HG03521 (cell line): Measurements from ENCODE around the gene GRM4.
"Not testable (repeated sequence)": the region's sequence is repeated elsewhere in the genome, so short reads cannot be mapped to it uniquely, and the experiment has no call there.

ENCODE experiments used
- ATAC-seq: cut with Tn5 transposase; IDR thresholded peaks from one replicate; pipeline ENCODE4 v1.9.1; 2021; ENCODE audit warnings: mild to moderate bottlenecking, moderate library complexity; ENCODE audit not compliant: unreplicated experiment

Gene GRM4

DNA sequence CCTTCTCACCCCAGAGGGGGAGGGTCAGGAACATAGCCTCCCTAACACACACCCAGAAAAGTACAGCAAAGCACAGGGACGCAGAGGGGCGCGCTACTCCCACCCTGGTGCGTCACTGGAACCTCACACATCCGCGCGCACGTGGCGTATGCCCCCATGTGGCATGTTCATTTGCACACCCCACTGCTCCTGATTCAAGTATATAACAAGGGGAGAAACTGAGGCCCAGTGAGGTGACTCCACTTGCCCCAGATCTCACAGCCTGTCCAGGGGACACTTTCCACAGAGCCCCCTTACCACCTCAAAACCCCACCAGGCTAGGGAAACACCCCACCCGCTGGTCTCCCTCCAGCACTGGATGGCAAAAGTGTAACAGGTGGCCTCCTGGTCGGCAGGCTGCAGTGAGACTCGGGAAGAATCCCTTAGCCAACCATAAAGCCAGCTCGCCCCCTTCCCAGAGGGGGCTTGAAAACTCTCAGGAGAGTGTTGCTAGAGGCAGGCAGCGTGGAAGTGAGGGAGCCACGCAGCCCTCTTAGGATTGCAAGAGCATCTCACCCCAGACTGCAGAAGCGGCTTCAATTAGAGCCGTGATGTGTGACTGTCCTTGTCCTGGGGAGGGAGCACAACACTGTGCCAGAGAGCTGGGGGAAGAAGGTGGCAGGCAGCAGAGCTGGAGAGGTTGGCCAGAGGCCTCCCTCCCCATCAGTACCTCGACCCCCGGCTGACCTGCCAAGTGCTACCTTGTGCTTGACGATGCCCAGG, at the start of gene GRM4:
Gene GRM4 (minus strand): TSS at position 67 of the 762 bp plus-strand sequence. CDS start 12,591 bp downstream, outside the sequence.
- no peak for ATAC-seq

DNA sequence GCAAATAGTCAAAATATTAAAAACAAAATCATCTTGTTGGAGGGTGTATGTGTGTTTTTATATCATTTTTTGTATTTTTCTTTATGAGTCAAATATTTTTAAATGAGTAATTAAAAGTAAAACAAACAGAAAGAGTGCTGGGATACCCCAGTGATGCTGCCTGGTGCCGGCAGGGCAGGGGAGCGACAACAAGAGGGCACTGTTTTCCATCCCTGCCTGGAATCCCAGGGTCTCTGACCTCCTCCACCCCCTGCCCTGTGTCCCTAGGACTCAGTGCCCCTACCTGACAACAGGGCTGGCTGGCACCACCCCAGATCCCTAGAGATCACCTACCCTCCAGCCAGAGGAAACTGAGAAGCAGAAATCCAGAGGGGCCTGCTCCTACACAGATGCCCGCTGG, 48.9 kb upstream of the GRM4 start:
- ATAC-seq = no peak

DNA sequence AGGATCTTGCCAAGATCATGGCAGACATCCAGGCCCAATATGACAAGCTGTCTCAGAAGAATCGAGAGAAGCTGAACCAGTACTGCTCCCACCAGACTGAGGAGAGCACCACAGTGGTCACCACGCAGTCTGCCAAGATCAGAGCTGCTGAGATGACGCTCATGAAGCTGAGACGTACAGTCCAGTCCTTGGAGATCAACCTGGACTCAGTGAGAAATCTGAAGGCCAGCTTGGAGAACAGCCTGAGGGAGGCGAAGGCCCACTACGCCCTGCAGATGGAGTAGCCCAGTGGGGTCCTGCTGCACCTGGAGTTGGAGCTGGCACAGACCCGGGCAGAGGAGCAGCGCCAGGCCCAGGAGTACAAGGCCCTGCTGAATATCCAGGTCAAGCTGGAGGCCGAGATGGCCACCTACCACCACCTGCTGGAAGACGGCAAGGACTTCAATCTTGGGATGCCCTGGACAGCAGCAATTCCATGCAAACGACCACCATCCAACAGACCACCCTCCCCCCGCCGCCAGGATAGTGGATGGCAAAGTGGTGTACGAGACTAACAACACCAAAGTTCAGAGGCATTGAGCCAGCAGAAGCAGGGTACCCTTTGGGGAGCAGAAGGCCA, 44.7 kb upstream of the GRM4 start:
- ATAC-seq = no peak

DNA sequence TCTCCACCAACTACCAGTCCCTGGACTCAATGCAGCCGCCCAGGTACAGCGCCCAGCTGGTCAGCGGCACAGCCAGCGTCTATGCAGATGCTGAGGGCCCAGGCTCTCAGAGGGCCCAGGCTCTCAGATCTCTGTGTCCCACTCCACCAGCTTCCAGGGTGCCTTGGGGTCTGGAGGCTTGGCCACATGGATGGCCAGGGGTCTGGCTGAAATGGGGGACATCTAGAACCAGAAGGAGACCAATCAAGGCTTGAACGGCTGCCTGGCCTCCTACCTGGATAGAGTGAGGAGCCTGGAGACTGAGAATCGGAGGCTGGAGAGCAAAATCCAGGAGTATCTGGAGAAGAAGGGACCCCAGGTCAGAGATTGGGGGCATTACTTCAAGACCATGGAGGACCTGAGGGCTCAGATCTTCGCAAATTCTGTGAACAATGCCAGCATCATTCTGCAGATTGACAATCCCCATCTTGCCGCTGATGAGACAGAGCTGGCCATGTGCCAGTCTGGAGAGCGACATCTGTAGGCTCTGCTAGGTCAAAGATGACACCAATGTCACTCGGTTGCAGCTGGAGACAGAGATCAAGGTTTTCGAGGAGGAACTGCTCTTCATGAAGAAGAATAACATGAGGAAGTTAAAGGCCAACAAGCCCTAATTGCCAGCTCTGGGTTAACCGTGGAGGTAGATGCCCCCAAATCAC, 44.1 kb upstream of the GRM4 start:
- ATAC-seq = no peak

DNA sequence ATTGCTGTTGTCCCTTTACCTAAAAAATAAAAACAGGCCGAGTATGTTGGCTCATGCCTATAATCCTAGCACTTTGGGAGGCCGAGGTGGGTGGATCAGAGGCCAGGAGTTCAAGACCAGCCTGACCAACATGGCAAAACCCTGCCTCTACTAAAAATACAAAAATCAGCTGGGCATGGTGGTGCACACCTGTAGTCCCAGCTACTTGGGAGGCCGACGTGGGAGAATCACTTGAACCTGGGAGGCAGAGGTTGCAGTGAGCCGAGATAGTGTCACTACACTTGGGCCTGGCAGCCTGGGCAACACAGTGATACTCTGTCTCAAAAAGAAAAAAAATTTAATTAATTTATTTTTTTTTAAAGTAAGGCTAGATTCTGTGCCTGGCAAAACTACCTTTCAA, 38.8 kb upstream of the GRM4 start:
- ATAC-seq = not testable (repeated sequence)

DNA sequence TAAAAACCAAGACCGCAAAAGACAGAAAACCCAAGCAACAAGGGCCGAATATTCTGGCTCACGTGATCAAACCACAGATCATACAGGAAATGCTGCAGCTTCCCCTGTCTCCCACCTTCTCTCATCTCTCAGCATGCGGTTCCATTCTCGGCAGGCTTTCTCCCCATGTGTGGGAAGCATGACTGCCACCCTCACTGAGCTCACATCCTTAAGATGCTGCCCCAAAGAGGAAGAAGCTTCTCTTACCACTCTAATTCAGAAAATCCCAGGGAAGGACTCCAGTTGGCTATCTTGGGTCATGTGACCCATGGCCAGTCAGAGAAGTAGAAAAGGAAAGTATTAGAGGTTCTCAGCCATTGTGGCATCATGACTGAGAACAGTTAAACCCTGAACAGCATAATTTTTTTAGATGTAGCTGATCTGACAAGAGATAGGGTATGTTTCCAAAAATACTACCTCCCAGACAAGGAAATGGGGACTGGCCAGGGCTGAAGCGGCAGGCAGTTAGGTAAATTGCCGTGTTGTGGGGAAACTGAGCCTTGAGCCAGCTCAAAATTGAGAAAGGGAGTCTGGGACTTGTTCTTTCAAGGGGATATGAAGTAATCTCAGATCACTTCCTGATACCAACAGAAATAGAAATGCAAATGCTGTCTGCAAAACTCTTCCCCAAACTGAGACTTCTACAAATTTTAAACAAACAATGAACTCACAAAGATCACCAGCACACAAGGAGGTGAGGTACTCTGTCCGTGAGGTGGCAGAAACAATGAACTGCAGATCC, 37.1 kb upstream of the GRM4 start:
- no peak for ATAC-seq

DNA sequence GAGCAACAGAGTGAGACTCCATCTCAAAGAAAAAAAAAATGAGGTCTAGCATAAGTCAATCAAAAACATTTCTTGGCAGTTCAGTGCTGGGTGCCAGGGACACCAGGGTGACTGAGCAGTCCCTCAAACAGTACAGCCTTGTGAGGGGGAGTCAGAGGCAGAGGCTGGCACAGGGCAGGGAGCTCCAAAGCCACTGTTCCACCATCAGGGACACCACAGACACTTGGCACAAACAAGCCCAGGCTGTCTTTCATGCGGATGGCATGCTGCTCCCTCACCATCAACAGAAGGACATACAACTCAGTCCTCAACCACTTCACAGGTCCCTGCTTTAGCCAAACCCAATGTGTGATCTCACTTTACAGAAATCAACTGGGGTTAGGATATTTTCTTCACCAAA, 36.0 kb upstream of the GRM4 start:
- ATAC-seq = no peak

DNA sequence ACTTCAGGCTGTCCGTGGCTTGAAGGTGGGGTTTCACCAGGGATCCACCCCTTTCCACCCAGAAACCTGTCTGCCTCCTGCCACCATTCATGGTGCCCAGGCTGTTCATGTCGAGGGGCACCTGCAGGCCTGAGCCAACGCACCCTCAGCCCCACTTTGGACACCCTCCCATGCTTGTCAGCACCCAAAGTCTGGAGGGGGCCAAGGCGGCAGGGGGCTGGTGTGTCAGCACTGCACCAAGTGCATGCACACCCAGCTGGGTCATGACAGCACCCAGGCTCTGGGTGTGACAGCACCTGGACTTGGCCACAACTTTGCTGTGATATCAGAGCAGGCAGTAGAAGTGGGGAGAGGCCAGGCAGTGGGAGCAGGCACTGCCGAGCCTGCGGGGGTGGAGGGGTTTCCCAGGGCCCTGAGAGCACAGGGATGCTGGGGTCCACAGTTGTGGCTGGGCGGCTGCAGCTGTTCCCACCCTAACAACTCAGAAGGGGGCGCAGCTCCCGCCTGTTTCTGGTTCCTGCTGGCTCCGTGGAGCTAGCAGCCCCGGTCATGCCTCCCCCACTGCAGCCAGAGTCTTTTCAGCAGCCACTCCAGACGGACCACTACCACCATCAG, 33.3 kb upstream of the GRM4 start:
- no peak for ATAC-seq

DNA sequence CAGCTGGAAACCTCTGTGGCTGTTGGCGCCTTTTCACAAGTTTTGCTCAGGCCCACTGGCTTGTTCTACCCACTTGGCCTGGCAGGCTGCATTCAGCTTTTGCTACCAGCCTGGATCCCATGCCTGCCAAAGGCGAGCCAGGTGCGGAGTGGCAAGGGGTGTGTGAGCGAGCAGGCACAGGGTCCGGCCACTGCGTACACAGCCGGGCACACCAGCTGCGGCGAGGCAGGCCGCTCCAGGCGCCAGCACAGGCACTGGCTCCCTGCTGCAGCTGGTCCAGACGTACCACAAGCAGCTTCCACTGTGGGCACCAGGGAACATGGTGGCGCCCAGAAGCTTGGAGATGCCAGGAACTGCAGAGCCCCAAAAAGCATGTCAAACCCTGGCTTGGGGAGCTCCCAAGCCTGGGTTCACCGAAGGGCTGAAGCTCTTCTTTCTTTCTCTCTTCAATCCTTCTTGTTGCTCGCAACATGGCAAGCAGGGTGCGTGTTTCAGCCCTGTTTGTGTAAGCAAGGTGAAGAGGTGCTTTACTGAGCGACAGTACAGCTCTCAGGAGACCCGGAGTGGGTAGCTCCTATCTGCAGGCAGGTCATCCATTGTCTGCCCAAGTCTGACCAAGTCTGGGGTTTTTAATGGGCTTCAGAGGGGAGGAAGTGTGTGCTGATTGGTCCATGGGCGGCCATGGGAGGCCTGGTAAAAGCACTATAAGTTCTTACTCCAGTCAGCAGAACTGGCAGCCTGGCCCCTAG, 32.6 kb upstream of the GRM4 start:
- no peak for ATAC-seq

DNA sequence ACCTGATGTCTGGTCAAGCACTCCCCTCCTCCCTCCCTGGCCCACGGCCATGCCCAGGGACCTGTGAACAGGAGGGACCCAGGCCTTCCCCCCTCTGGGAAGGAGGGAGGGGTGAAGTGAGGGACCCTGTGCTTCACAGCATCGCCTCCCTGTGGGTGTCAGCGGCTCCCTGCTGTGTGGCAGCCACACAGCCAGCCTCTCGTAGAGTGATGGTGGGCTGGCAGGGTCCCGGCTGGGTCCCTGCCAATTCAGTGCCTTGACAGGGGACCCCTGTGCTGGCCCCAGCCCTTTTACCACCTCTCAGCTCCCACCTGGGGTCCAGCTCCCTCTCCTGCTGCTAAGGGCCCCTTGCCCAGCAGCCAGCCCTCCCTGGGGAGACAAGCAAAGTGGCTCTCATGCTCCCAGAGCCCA, 31.3 kb upstream of the GRM4 start:
- no peak for ATAC-seq

DNA sequence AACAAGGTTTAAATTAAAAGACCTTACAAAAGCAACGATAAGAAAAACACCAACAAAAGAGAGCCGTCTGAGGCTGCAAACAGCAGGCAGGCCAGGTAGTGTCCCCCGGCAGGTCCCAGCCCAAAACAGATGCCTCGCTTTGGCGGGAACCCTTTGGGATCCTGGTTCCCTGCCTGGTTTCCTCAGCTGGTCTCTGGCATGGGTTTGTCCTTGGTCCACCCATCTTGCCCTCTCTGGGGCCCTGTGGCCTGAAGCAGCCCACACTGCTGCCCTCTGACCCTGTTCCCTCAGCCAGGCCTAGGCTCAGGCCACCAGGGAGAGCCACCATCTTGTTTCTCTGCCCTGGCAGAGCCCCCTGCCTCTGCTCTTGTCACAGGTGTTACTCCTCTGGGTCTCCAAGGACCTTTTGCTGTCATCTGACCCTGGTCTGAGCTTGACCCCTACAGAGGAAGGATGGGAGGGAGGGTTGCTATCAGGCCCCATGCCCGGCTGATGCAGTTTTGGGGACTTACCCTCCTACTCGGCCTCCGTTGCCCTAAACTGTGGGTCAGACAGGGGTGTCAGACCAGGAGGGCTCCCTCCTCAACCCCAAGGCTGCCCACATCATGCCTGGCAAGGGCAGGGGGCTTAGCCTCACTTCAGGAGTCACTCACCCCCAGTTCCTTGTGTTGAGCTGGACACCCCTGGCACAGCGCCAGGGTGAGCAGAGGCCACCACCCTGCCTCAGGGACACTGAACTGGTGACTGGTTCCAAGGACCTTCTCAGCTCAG, 30.6 kb upstream of the GRM4 start:
- ATAC-seq = no peak

DNA sequence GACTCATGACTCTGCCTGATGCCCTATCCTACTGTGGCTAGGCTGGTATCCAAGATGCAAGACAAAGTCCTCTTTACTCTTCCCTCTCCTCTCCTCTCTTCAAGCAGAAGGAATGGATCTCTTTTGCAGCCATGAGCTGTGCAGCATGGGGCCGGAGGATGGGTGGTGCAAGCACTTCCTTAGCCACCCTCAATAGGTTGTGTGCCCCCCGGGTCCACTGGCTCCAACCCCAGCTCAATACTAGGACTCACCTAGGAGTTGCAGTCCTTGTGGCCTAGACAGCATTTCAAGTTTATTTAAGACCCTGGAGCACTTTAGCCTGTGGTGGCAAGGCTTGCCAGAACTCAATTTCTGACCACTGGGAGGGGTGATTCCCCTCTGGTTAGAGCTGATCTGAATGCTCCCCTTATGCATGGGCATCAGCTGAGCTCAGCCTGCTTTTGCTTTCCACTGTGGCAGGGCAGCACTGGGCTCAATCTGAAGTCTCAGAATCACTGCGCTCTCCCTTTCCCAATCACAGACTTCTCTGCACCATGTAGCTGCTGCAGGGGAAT, 29.0 kb upstream of the GRM4 start:
- no peak for ATAC-seq

DNA sequence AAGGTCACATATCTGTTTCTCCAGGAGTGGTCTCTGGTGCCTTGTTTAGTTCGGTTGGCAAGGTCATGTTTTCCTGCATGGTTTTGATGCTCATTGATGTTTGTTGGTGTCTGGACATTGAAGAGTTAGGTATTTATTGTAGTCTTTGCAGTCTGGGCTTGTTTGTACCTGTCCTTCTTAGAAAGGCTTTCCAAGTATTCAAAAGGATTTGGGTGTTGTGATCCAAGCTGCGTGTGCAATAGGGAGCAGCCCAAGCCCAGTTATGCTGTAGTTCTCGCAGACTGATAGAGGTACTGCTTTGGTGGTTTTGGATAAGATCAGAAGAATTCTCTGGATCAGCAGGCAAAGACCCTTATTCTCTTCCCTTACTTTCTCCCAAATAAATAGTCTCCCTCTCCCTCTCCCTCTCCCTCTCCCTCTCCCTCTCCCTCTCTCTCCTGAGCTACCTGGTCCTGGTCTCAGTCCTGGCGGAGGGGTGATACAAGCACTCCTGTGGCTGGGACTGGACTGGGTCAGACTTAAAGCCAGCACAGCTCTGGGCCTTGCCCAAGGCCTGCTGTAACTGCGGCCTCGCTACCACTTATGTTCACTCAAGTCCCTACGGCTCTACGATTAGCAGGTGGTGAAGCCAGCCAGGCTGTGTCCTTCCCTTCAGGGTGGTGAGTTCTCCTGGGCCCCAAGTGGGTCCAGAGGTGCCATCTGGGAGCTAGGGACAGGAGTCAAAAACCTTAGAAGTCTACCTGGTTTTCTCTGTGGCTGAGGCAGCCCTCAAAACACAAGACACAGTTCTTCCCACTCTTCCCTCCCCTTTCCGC, 27.3 kb upstream of the GRM4 start:
- ATAC-seq = no peak

DNA sequence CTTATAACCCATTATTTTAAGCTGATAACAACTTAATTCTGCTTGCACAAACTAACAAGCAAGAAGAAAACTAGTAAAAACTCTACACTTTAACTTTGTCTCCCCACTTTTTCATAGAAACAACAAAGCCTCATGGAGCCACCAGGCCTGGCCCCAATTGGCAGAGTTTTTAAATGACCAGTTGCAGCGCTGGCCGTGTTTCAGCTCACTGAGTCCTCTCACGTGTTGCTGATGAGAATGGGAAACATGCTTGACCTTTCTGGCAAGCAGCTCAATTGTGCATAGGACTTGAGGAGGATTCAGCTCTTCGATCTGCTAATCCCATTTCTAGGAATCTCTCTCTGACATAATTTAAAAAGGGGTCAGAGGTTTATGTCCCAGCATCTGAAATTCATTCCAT, 24.5 kb upstream of the GRM4 start:
- no peak for ATAC-seq

DNA sequence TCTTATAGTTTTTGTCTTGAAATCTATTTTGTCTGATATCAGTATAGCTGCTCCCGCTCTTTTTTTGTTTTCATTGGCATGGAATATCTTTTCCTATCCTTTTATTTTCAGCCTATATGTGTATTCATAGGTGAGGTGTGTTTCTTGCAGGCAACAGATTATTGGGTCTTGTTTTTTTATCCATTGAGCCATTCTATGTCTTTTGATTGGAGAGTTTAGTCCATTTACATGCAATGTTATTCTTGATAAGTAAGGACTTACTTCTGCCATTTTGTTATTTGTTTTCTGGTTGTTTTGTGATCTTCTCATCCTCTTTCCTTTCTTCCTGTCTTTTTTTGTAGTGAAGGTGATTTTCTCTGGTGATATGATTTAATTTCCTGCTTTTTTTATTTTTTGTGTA, 24.0 kb upstream of the GRM4 start:
- ATAC-seq = no peak

DNA sequence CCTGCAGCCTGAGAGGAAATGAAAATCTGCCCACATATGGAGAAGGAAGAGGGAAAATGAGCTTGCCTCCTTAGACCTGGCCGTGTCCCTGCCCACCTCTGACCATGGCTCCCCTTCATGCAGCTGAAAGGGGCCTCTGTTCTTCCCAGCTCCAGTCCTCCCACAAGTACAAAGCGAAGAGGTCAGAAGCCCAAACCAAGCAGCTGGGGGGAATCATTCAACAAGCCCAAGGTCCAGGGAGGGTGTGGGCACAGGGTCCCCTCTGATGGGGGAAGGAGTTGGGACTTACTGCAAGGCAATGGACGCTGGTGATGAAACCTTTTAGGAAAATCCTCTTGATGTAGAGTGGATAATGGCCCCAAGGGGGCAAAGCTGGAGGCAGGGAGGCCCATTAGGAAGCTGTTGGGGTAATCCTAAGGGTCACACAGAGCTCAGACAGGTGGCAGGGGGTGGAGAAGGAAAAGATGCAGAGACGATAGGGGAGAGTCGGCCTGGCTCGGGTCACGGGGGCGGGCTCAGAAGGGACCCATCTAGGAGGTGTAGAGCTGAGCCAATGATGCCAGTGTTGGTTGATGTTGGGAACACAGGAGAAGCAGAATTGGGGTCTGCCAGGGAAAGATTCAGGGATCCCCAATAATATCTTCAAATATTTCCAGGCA, 16.1 kb upstream of the GRM4 start:
- ATAC-seq = no peak

DNA sequence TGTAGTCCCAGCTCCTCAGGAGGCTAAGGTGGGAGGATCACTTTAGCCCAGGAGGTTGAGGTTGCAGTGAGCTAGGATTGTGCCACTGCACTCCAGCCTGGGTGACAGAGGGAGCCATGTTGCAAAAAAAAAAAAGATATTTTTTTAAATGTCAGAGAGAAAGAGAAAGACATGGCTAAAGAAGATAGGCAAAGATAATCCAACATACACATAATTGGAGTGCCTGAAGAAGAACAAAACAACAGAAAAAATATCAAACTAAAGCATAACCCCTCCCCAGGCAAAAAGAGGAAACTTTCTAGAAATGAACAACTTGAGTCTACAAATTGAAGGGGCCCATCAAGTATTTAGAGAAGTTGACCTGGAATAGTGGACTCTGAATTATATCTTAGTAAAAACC, 14.0 kb upstream of the GRM4 start:
- ATAC-seq = no peak

DNA sequence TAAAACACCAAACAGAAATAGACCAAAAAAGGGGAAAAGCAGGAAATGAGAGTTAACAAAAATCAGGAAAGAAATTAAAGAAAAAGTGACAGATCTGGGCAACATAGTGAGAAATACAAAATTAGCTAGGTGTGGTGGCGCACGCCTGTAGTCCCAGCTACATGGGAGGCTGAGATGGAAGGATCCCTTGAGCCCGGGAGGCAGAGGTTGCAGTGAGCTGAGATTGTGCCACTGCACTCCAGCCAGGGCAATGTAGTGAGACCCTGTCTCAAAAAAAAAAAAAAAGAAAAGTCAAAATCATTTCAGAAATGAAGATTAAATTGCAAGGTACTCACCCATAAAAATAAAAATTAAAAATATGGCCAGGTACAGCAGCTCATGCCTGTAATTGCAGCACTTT, 13.0 kb upstream of the GRM4 start:
- no peak for ATAC-seq
